ENCODE measurements around the gene DYNC2I2.
"Not testable (repeated sequence)": the region's sequence is repeated elsewhere in the genome, so short reads cannot be mapped to it uniquely, and the experiment has no call there.

DYNC2I2 gene

GRCh38 chr9:128615571-128615970, 41.1 kb downstream of the DYNC2I2 start:
- no peak for DNase-seq (ENCODE audit: low read depth in 2 of 2)

GRCh38 chr9:128614728-128615127, 41.9 kb downstream of the DYNC2I2 start:
- DNase-seq (ENCODE audit: low read depth in 2 of 2): no peak

GRCh38 chr9:128611600-128612394, 44.9 kb downstream of the DYNC2I2 start:
- no peak for DNase-seq (ENCODE audit: low read depth in 2 of 2)

GRCh38 chr9:128610897-128611296, 45.8 kb downstream of the DYNC2I2 start:
- DNase-seq (ENCODE audit: low read depth in 2 of 2): no peak

- DNase-seq (ENCODE audit: low read depth in 2 of 2): no peak
Measured at GRCh38 chr9:128607642-128608350, 48.9 kb downstream of the DYNC2I2 start.

- no peak for DNase-seq (ENCODE audit: low read depth in 2 of 2)
Measured at GRCh38 chr9:128603697-128604096, 53.0 kb downstream of the DYNC2I2 start.

GRCh38 chr9:128600099-128600498, 56.5 kb downstream of the DYNC2I2 start:
- DNase-seq (ENCODE audit: low read depth in 2 of 2): no peak

- DNase-seq (ENCODE audit: low read depth in 2 of 2): no peak
Measured at GRCh38 chr9:128595471-128595870, 61.2 kb downstream of the DYNC2I2 start.

GRCh38 chr9:128593856-128594255, 62.8 kb downstream of the DYNC2I2 start:
- DNase-seq (ENCODE audit: low read depth in 2 of 2): no peak

GRCh38 chr9:128593039-128593438, 63.6 kb downstream of the DYNC2I2 start:
- no peak for DNase-seq (ENCODE audit: low read depth in 2 of 2)

GRCh38 chr9:128588581-128589233, 67.9 kb downstream of the DYNC2I2 start:
- DNase-seq (ENCODE audit: low read depth in 2 of 2): no peak

GRCh38 chr9:128587453-128587852, 69.2 kb downstream of the DYNC2I2 start:
- DNase-seq (ENCODE audit: low read depth in 2 of 2): no peak

GRCh38 chr9:128586934-128587333, 69.7 kb downstream of the DYNC2I2 start:
- DNase-seq (ENCODE audit: low read depth in 2 of 2): not testable (repeated sequence)

GRCh38 chr9:128585155-128585554, 71.5 kb downstream of the DYNC2I2 start:
- not testable (repeated sequence) for DNase-seq (ENCODE audit: low read depth in 2 of 2)
